ENCODE measurements around the gene FBRSL1. TPM values are rescaled to one million over a fixed set of nuclear protein-coding genes. Genes with fewer than 3 reads are reported as not detected.

The FBRSL1 gene
- polyA plus RNA-seq, 1 donor from 2014 or later, result 6.8 TPM

DNA sequence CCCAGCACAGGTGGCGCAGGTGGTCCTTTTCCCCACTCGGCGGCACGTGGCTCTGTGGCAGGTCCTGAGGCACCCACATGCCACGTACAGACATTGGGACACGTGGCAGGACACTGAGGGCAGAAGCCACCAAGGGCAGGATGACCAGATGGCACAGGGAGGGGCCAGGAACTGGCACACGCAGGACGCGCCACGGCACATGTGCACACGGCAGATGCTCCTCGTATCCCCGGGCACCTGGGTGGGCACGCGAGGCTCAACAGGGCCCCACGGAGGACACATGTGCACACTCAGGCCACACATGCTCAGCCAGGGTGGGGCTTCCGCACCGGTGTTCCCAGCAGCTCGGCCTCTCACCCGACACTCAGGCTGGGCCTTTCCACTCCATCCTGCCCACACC is 52.0 kb downstream of the FBRSL1 start:
- H3K27ac Mint-ChIP-seq, result no peak overlapping the region
- H3K36me3 Mint-ChIP-seq, result no peaks in the 10 kb centered on the region
- H3K27me3 Mint-ChIP-seq, result no peaks in the 10 kb centered on the region
- H3K4me1 Mint-ChIP-seq, result no peaks in the 10 kb centered on the region
- H3K4me3 Mint-ChIP-seq, result no peak overlapping the region
- no peaks in the 10 kb centered on the region for H3K9me3 Mint-ChIP-seq

DNA sequence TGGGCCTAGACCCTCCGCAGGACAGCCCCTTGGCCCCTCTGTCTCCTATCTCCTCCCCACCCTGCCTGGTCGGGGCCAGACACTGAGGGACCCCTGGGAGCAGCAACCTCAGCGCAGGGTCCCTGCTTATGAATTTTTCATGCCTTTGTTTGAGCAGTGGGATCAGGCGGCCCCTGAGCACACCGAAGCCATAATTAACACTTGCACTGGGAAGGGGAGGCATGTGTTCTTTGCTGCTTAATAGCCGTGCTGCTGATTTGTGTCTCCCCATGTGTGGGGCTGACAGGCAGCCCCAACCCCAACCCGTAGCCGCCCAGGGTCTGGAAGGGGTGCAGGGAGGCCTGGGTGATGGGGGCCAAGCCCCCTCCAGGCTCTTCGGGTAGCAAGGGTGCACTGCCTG is 52.7 kb downstream of the FBRSL1 start:
- Mint-ChIP-seq H3K27ac (no peak overlapping the region), H3K4me1 (no peaks in the 10 kb centered on the region), H3K27me3 (no peaks in the 10 kb centered on the region), H3K9me3 (no peaks in the 10 kb centered on the region), H3K36me3 (no peaks in the 10 kb centered on the region), H3K4me3 (no peak overlapping the region)

DNA sequence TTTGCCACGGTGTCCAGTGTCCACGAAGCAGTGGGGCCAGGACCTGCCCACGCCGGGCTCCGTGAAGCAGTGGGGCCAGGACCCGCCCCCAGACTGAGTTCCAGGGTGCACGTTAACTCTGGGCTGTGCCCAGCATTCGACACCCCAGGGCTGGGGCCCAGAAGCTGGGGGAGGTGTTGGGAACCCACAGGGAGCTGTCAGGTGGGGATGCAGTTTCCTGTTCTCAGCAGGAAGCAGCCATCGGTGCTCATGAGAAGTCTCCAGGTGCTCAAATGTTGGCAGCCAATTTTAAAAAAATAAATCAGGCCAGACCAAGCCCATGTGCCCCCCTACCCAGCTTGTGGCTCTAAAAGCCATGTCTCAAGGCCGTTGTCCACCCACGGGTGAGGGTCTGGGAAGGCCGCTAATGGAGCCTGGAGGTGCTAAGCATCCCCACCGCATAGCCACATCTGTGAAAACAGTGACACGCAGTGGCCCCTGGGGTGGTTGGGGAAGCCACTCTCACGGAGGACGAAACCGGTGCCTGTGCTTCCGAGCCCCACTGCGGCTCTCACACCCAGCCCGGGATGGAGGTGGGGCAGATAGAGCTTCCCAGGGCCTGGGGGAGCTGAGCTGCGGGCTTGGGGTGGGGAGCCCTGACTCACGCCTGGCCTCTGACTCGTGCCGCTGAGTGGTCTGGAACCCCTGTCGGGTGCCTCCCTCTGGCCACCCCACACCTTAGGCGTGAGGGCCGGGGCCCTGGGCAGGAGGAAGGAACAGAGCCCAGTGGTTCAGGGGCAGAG is 53.5 kb downstream of the FBRSL1 start:
- Mint-ChIP-seq H3K4me3 (no peak overlapping the region), H3K4me1 (no peaks in the 10 kb centered on the region), H3K9me3 (no peaks in the 10 kb centered on the region), H3K36me3 (no peaks in the 10 kb centered on the region), H3K27ac (no peak overlapping the region), H3K27me3 (no peaks in the 10 kb centered on the region)

DNA sequence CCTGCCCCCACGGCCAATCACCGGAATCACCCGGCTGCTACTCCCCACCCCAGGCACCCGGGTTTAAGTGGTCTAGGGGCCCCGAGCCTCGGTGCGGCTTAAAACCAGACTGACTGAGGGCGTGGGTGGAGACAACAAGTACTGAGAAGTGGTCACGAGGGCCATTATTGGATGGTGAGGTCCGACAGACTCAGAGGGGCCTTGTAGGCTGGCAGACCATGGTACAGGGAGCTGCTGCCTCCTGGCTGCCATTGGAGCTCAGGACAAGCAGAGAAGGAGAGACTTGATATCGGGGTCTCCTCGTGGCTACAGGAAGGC is 54.1 kb downstream of the FBRSL1 start:
- Mint-ChIP-seq H3K27me3 (no peaks in the 10 kb centered on the region), H3K4me1 (no peaks in the 10 kb centered on the region), H3K9me3 (no peaks in the 10 kb centered on the region), H3K36me3 (no peaks in the 10 kb centered on the region), H3K27ac (peak overlapping the region in 1 of 3 donors; percentile 46), H3K4me3 (no peak overlapping the region)

DNA sequence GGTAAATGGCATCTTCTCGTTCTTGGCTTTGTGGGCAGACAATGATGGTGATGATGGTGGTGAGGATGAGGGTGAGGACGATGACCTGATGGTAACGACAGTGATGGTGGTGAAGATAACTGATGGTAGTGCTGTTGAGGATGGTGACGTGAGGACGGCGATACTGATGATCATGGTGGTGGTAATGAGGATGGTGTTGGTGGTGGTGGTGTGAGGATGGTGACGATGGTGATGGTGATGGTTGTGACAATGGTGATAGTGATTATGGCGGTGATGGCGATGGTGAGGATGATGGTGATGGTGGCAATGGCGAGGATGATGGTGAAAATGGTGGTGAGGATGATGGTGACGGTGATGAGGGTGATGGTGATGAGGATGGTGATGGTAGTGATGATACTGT is 54.5 kb downstream of the FBRSL1 start:
- no peaks in the 10 kb centered on the region for H3K9me3 Mint-ChIP-seq
- no peaks in the 10 kb centered on the region for H3K36me3 Mint-ChIP-seq
- H3K27ac Mint-ChIP-seq, result peak overlapping the region in 1 of 3 donors; percentile 67
- no peaks in the 10 kb centered on the region for H3K4me1 Mint-ChIP-seq
- no peaks in the 10 kb centered on the region for H3K27me3 Mint-ChIP-seq
- H3K4me3 Mint-ChIP-seq, result no peak overlapping the region

DNA sequence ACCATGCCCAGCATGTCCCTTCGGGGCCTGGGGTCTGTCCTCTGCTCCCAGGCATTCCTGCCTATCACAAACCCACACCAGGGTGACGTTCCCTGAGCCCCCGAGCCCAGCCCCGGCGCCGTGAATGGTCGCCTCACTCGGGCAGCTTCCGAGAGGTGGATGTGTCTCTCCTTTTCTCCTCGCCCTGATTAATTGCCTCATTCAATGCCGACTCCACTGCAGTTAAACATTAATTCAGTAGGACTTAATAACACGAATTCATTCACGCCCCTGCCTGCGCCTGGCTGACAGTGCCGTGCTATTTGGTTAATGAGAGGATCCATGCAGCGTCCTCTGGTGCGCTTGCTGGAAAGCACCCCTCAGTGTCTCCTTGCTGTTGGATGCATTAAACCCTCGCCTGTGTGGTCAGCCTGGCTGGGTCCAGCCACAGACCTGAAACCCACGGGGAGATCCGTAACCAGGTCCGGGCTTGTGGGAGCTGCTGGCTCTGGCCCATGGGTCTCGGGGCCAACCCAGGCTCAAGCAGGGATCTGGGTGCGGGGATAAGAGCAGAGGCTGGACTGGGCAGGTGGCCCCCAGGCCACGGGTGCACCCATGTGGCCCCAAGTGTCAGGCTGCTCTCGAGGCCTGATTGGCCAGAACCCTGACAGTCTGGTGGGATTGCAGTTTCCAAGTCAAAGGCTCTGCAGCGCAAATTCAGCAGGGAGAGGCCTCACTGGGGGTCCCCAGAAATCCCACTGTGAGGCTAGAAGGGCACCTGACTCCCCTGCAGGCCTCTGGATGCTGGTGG is 55.4 kb downstream of the FBRSL1 start:
- Mint-ChIP-seq H3K36me3 (no peaks in the 10 kb centered on the region), H3K27me3 (no peaks in the 10 kb centered on the region), H3K4me1 (no peaks in the 10 kb centered on the region), H3K4me3 (no peak overlapping the region), H3K27ac (peak overlapping the region in 1 of 3 donors; percentile 4), H3K9me3 (no peaks in the 10 kb centered on the region)

DNA sequence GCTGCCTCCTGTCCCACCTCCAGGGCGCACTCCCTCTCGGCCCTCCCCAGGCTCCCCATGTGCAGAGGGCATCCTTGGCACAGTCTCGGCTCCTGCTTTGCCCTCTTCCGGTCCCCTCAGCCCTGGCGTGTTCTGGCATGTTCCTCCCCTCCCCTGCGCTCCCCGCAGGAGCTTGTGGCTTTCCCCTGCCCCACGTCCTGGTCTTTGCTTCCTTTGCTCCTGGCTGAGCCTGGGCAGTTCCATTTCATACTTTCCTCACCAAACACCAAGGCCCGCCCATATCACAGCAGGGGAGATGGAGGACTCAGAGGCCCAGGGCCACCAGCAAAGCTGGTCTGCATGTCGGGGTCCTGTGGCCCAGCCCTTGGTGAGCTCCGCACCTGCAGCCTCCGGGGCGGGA is 56.0 kb downstream of the FBRSL1 start:
- no peaks in the 10 kb centered on the region for H3K27me3 Mint-ChIP-seq
- peak overlapping the region in 1 of 3 donors; percentile 80 for H3K27ac Mint-ChIP-seq
- H3K36me3 Mint-ChIP-seq, result no peaks in the 10 kb centered on the region
- H3K9me3 Mint-ChIP-seq, result no peaks in the 10 kb centered on the region
- no peak overlapping the region for H3K4me3 Mint-ChIP-seq
- no peaks in the 10 kb centered on the region for H3K4me1 Mint-ChIP-seq

DNA sequence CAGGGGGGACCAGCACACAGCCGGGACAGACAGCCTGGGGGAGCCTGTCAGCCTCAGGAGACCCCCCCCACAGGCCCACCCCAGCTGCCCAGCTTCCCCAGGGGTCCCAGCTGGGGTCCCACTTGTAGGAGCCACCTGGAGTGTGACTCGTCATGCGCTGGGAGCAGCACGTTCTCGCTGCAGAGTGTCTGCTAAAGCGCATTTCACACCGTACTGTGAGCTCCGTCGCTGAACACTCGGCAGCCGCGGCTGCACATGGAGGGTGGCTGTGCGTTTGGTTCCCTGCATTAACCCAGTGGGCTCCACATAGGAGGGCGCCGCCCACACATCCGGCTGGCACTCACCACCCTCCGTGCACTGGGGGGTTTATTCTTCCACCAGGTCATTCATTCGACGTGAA is 56.7 kb downstream of the FBRSL1 start:
- Mint-ChIP-seq H3K27me3 (no peaks in the 10 kb centered on the region), H3K4me1 (no peaks in the 10 kb centered on the region), H3K9me3 (no peaks in the 10 kb centered on the region), H3K36me3 (no peaks in the 10 kb centered on the region), H3K4me3 (no peak overlapping the region), H3K27ac (no peak overlapping the region)

DNA sequence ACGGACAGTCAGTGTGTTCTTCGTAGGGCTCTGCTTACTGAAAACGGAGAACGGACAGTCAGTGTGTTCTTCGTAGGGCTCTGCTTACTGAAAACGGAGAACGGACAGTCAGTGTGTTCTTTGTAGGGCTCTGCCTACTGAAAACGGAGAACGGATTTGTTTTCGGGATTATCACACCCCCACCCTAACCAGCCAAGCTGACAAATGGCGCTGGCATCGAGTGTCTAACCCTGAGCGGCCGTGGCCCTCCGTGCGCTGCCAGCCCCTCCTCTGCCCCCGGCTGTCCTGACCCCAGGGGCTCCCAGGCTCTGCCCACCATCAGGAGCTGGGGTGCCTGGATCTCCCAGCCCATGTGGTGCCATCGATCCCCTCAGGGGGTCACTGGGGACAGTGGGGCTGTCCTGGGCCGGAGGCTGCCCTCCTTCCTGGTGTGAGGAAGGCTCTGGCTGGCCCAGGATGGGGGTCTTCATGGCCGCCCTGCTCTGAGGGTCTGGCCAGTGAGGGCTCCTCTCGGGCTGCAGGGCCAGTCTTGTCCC is 57.3 kb downstream of the FBRSL1 start:
- H3K27ac Mint-ChIP-seq, result no peak overlapping the region
- no peaks in the 10 kb centered on the region for H3K9me3 Mint-ChIP-seq
- no peak overlapping the region for H3K4me3 Mint-ChIP-seq
- H3K36me3 Mint-ChIP-seq, result no peaks in the 10 kb centered on the region
- no peaks in the 10 kb centered on the region for H3K4me1 Mint-ChIP-seq
- no peaks in the 10 kb centered on the region for H3K27me3 Mint-ChIP-seq

DNA sequence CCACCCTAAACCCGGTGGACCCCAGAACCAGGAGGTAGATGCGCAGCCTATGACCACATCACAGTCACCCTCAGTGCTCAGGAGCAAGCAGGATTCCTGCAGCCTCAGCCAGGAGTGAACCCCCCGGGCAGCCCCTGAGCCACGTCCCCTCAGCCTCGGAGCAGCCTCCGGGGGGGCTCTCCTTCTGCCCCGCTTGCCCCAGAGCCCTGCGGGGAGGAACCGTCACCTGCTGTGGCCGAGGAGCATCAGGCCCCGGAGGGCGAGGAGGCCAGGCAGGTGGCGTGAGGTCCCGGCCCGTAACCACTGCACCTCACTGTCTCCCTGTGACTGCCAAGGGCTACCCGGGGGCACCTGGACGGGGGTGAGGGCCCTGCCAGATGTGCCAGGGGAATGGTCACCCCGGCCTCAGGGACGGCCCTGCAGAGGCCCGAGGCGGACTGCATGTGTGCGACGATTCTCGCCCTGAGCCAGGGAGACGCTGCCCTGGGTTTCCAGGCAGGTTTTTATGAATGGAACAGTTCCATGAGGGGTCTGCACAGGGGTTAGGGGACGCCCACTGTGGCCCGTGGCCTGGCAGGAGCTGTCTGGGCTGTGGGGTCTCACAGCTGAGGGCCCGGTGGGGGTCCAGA is 58.6 kb downstream of the FBRSL1 start:
- no peaks in the 10 kb centered on the region for H3K36me3 Mint-ChIP-seq
- H3K9me3 Mint-ChIP-seq, result no peaks in the 10 kb centered on the region

DNA sequence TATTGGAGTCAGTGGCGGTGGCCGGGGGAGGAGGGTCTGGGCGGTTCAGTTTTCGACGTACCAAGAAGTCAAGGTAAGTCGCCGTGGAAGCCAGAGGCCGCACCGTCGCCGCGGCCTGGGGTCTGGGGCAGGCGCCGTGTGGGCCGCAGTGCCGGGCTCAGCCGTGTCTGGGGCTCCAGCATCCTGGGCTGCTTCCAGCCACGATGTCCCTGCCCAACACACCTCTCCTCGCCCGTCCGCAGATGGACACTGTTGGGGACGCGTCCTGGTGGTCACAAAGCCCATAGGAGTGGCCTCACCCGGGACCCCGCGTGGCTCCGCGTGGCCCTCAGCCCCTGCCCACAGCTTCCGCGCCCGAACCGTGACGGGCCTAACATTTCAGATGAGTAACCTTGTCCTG is 59.1 kb downstream of the FBRSL1 start:
- Mint-ChIP-seq H3K36me3 (no peaks in the 10 kb centered on the region), H3K4me3 (no peak overlapping the region), H3K27me3 (no peaks in the 10 kb centered on the region), H3K9me3 (no peaks in the 10 kb centered on the region), H3K4me1 (no peaks in the 10 kb centered on the region), H3K27ac (no peak overlapping the region)

More for the DNA sequence above, 58.6 kb downstream of the FBRSL1 start:
- Mint-ChIP-seq H3K27me3 (no peaks in the 10 kb centered on the region), H3K4me1 (no peaks in the 10 kb centered on the region), H3K27ac (no peak overlapping the region), H3K4me3 (no peak overlapping the region)

DNA sequence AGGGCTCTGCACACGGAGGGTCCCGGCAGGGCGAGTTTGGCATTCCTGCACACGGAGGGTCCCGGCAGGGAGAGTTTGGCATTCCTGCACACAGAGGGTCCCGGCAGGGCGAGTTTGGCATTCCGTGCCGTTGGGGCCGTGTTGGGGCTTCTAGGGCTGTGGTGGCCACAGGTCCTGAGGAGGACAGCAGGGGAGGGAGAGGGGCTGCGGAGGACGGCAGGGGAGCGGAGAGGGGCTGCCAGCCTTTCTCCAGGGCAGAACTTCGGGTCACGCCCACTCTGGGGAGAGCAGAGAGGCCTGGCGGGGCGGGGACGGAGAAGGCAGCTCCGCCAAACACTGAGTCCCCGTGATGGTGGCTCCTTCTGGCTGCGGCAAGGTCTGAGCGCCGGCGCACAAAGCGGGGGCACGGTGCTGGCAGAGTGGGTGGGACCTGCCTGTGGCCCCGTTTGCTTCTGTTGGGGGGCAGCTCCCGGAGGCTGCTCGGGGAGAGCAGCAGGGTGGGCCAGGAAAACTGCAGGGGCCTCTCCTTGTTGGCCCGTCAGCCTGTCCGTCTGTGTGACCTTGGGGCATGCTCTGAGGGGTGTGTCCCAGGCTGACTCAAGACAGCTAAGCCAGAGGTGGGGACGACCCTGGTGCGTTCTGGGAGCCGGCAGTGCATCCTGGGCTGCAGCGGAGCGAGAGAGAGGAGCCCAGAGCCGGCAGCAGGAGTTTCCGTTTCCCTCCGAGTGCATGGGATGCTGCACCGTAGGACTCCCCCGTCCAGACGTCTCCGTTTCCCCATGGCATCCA is 60.3 kb downstream of the FBRSL1 start:
- Mint-ChIP-seq H3K4me3 (no peak overlapping the region), H3K4me1 (peaks cover 0 to 4% (median 0%) of the 10 kb centered on the region in 3 donors), H3K27ac (peak overlapping the region in 1 of 3 donors; percentile 80), H3K36me3 (no peaks in the 10 kb centered on the region), H3K9me3 (no peaks in the 10 kb centered on the region), H3K27me3 (no peaks in the 10 kb centered on the region)

DNA sequence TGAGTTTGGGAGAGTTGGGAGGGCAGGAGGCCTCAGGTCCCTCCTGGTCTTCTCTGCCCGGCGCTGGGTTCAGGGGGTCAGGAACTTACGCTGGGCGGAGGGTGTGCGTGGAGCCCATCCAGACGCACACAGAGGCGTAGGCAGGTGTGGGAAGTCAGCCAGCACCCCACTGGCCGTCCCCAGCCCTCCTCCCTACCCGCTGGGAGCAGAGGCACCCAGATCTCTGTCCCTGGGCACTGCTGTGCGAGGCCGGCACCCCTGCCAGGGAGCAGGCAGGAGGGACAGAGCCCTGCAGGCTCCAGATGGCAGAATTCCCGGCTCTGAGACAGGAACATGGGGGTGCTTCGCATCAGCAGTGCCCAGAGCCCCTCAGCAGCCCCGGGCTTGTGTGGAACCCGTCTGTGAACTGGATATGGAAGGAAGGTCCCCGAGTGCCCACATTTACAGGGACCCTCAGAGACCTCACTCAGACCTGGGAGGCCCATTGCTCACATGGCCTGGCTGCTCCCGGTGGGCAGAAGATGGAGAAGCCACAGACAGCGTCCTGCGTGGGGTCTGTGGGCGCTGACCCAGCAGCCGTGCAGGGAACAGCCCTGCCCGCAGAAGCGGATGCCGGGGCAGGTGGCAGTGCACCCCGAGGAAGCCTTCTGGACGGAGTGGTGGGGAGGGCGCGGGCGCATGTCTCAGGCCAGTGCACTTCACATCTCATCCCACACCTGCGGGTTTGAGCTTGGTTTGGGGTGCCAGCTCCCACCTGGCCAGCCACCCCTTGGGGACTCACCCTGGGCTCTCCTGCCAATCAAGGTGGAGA is 61.1 kb downstream of the FBRSL1 start:
- no peak overlapping the region for H3K4me3 Mint-ChIP-seq
- H3K4me1 Mint-ChIP-seq, result peaks cover 0 to 5% (median 0%) of the 10 kb centered on the region in 3 donors
- peak overlapping the region in 1 of 3 donors; percentile 80 for H3K27ac Mint-ChIP-seq
- peaks cover 1% of the 10 kb centered on the region for H3K36me3 Mint-ChIP-seq
- H3K9me3 Mint-ChIP-seq, result no peaks in the 10 kb centered on the region
- no peaks in the 10 kb centered on the region for H3K27me3 Mint-ChIP-seq

DNA sequence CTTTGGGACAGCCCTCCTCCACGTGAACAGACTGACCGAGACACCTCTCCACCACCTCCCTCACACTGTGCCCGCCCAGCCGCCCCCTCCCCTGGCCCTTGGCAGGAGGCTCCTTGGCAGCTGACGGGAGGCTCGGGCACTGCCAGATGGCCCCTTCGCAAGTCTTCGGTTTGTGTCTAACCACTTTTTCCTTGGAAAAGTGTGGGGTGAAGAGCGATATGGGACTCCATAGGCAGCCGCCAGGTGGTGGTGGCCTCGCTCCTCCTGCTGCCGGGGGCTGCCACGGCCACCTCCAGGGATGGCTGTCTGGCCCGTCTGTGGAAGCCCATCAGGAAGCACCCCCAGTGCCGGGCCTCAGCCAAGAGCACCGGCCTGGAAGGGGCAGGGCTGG is 61.7 kb downstream of the FBRSL1 start:
- Mint-ChIP-seq H3K4me3 (no peak overlapping the region), H3K9me3 (no peaks in the 10 kb centered on the region), H3K36me3 (peaks cover 1% of the 10 kb centered on the region), H3K27me3 (no peaks in the 10 kb centered on the region), H3K27ac (no peak overlapping the region), H3K4me1 (peaks cover 0 to 5% (median 0%) of the 10 kb centered on the region in 3 donors)
